ENCODE results near the gene PAPSS2. TPM values are rescaled to one million over a fixed set of nuclear protein-coding genes. Genes with fewer than 3 reads are reported as not detected.
A peak's percentile ranks its signal among the peaks of the same experiment; 100 is the strongest.

The PAPSS2 gene
- polyA plus RNA-seq, 1 donor from 2014 or later = 0.13 TPM

GRCh38 chr10:87751274-87751673, 91.6 kb downstream of the PAPSS2 start:
- H3K27ac Mint-ChIP-seq = no peak overlapping the region
- H3K9me3 Mint-ChIP-seq = peaks cover 0 to 4% (median 0%) of the 10 kb centered on the region in 3 donors
- H3K4me3 Mint-ChIP-seq = no peak overlapping the region
- H3K4me1 Mint-ChIP-seq = peaks cover 0 to 3% (median 0%) of the 10 kb centered on the region in 3 donors
- H3K27me3 Mint-ChIP-seq = no peaks in the 10 kb centered on the region
- H3K36me3 Mint-ChIP-seq = no peaks in the 10 kb centered on the region

GRCh38 chr10:87752566-87752965, 92.9 kb downstream of the PAPSS2 start:
- Mint-ChIP-seq H3K27ac (no peak overlapping the region), H3K4me3 (no peak overlapping the region), H3K4me1 (peaks cover 0 to 3% (median 0%) of the 10 kb centered on the region in 3 donors)

GRCh38 chr10:87753995-87754866, 94.6 kb downstream of the PAPSS2 start:
- H3K4me3 Mint-ChIP-seq = no peak overlapping the region

More at GRCh38 chr10:87752566-87752965, 92.9 kb downstream of the PAPSS2 start:
- H3K27me3 Mint-ChIP-seq = no peaks in the 10 kb centered on the region
- peaks cover 0 to 4% (median 0%) of the 10 kb centered on the region in 3 donors for H3K9me3 Mint-ChIP-seq
- no peaks in the 10 kb centered on the region for H3K36me3 Mint-ChIP-seq

GRCh38 chr10:87757685-87758084, 98.0 kb downstream of the PAPSS2 start:
- no peaks in the 10 kb centered on the region for H3K27me3 Mint-ChIP-seq
- peaks cover 4% of the 10 kb centered on the region for H3K36me3 Mint-ChIP-seq
- no peak overlapping the region for H3K4me3 Mint-ChIP-seq
- H3K4me1 Mint-ChIP-seq = no peaks in the 10 kb centered on the region
- peak overlapping the region in 1 of 3 donors; percentile 73 for H3K27ac Mint-ChIP-seq
- no peaks in the 10 kb centered on the region for H3K9me3 Mint-ChIP-seq

More at GRCh38 chr10:87753995-87754866, 94.6 kb downstream of the PAPSS2 start:
- Mint-ChIP-seq H3K27ac (no peak overlapping the region), H3K27me3 (no peaks in the 10 kb centered on the region), H3K4me1 (peaks cover 0 to 3% (median 0%) of the 10 kb centered on the region in 3 donors), H3K9me3 (no peaks in the 10 kb centered on the region), H3K36me3 (peaks cover 2% of the 10 kb centered on the region)

DNA sequence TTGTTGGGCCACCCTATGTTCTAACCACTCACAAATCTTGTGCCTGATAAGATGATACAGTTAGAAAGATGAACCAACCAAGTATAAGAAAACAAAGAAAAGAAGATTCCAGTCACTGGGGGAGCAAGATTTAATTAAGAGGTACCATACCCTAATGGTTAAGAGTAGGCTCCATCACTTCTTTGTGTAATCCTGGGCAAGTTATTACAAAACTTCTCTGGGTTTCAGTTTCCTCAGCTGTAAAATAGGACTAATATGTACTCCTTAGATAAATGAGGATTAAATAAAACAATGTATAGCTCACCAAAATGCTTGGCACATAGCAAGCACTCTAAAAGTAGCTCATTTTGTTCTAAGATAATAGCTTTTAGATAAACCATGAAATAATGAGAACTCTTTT, 99.9 kb downstream of the PAPSS2 start:
- peak overlapping the region in 1 of 3 donors; percentile 51 for H3K27ac Mint-ChIP-seq
- H3K27me3 Mint-ChIP-seq = no peaks in the 10 kb centered on the region
- H3K4me1 Mint-ChIP-seq = no peaks in the 10 kb centered on the region
- H3K9me3 Mint-ChIP-seq = no peaks in the 10 kb centered on the region
- no peak overlapping the region for H3K4me3 Mint-ChIP-seq
- H3K36me3 Mint-ChIP-seq = peaks cover 4% of the 10 kb centered on the region

- peak overlapping the region in 1 of 3 donors; percentile 51 for H3K27ac Mint-ChIP-seq
- peaks cover 5% of the 10 kb centered on the region for H3K36me3 Mint-ChIP-seq
- H3K4me3 Mint-ChIP-seq = no peak overlapping the region
- H3K4me1 Mint-ChIP-seq = no peaks in the 10 kb centered on the region
- H3K27me3 Mint-ChIP-seq = no peaks in the 10 kb centered on the region
- H3K9me3 Mint-ChIP-seq = no peaks in the 10 kb centered on the region
Observed at GRCh38 chr10:87760195-87760905, 100.7 kb downstream of the PAPSS2 start.

DNA sequence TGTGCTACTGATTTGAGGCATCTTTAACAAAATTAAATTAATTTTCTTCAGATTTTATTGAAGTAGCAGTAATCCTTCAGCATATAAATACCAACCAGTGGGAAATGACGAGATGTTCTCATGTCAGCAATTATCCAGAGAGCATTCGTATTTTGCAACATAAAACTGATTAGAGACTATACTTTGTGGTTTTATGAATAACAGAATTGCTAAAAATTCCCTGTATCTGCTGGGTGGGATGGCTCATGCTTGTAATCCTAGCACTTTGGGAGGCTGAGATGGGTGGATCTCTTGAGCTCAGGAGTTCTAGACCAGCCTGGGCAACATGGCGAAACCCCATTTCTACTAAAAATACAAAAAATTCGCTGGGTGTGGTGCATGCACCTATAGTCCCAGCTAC, 101.5 kb downstream of the PAPSS2 start:
- Mint-ChIP-seq H3K9me3 (no peaks in the 10 kb centered on the region), H3K4me1 (no peaks in the 10 kb centered on the region), H3K27ac (no peak overlapping the region), H3K4me3 (no peak overlapping the region), H3K36me3 (peaks cover 5% of the 10 kb centered on the region), H3K27me3 (no peaks in the 10 kb centered on the region)

- no peak overlapping the region for H3K4me3 Mint-ChIP-seq
- peak overlapping the region in 1 of 3 donors; percentile 93 for H3K27ac Mint-ChIP-seq
- H3K36me3 Mint-ChIP-seq = peaks cover 6% of the 10 kb centered on the region
- no peaks in the 10 kb centered on the region for H3K4me1 Mint-ChIP-seq
- H3K9me3 Mint-ChIP-seq = no peaks in the 10 kb centered on the region
- H3K27me3 Mint-ChIP-seq = no peaks in the 10 kb centered on the region
Observed at GRCh38 chr10:87761892-87762291, 102.2 kb downstream of the PAPSS2 start.

GRCh38 chr10:87763086-87763861, 103.6 kb downstream of the PAPSS2 start:
- peaks cover 10% of the 10 kb centered on the region for H3K36me3 Mint-ChIP-seq
- H3K9me3 Mint-ChIP-seq = no peaks in the 10 kb centered on the region
- H3K4me1 Mint-ChIP-seq = no peaks in the 10 kb centered on the region
- no peak overlapping the region for H3K27ac Mint-ChIP-seq
- no peak overlapping the region for H3K4me3 Mint-ChIP-seq
- no peaks in the 10 kb centered on the region for H3K27me3 Mint-ChIP-seq

- Mint-ChIP-seq H3K36me3 (peaks cover 8% of the 10 kb centered on the region), H3K27me3 (no peaks in the 10 kb centered on the region), H3K4me1 (no peaks in the 10 kb centered on the region), H3K4me3 (no peak overlapping the region), H3K27ac (no peak overlapping the region), H3K9me3 (no peaks in the 10 kb centered on the region)
Observed at GRCh38 chr10:87764072-87764934, 104.6 kb downstream of the PAPSS2 start.

GRCh38 chr10:87765666-87766376, 106.1 kb downstream of the PAPSS2 start:
- Mint-ChIP-seq H3K36me3 (peaks cover 8% of the 10 kb centered on the region), H3K27ac (no peak overlapping the region), H3K27me3 (no peaks in the 10 kb centered on the region), H3K9me3 (no peaks in the 10 kb centered on the region), H3K4me1 (no peaks in the 10 kb centered on the region), H3K4me3 (no peak overlapping the region)

DNA sequence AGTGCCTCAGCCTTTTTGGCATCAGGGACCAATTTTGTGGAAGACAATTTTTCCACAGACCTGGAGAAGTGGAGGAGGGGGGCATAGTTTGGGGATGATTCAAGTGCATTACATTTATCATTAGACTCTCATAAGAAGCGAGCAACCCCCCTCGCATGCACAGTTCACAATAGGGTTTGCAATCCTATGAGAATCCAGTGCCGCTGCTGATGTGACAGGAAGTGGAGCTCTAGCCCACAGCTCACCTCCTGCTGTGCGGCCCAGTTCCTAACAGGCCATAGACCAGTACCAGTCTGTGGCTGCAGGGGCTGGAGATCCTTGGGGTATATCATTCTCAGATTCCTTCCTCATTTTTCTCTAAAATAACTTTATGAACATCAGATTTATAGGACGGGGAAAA, 107.6 kb downstream of the PAPSS2 start:
- Mint-ChIP-seq H3K9me3 (no peaks in the 10 kb centered on the region), H3K4me1 (no peaks in the 10 kb centered on the region), H3K36me3 (peaks cover 7% of the 10 kb centered on the region), H3K27ac (no peak overlapping the region), H3K27me3 (no peaks in the 10 kb centered on the region), H3K4me3 (no peak overlapping the region)

DNA sequence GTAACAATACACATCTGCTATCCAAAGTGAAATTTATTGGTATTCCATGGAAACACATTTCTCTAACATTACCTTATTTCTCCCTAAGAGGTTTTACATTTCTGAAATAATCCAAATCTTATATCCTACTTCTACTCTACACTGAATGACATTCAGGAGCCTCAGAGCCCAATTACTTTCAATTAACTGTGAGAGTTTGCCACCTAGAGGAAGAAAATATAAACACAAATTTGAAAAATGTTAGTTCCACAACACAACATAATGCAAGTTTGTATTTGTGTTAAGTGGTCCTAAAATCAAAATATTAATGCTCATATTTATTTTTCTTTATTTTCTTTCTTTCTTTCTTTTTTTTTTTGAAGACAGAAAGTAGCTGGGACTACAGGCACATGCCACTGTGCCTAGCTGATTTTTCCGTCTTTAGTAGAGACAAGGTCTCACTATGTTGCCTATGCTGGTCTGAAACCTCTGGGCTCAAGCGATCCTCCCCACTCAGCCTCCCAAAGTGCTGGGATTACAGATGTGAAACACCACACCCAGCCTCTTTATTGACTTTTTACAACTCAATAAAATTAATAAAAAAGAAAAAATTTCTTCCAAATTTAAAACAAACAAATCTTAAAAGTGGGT, 112.3 kb downstream of the PAPSS2 start:
- Mint-ChIP-seq H3K4me1 (peaks cover 0 to 4% (median 3%) of the 10 kb centered on the region in 3 donors), H3K27ac (no peak overlapping the region), H3K27me3 (no peaks in the 10 kb centered on the region)

More for the DNA sequence above, 112.3 kb downstream of the PAPSS2 start:
- H3K9me3 Mint-ChIP-seq = no peaks in the 10 kb centered on the region
- H3K4me3 Mint-ChIP-seq = no peak overlapping the region
- H3K36me3 Mint-ChIP-seq = peaks cover 7% of the 10 kb centered on the region

Measured in IgD-negative memory B cell (primary cell).